Measurements from ENCODE around the gene ZFAND3. TPM values are rescaled to one million over a fixed set of nuclear protein-coding genes. Genes with fewer than 3 reads are reported as not detected.

Gene ZFAND3
- total RNA-seq, 4 donors from 2014 or later, result 43.5 to 73.1 (median 49.0) TPM

DNA sequence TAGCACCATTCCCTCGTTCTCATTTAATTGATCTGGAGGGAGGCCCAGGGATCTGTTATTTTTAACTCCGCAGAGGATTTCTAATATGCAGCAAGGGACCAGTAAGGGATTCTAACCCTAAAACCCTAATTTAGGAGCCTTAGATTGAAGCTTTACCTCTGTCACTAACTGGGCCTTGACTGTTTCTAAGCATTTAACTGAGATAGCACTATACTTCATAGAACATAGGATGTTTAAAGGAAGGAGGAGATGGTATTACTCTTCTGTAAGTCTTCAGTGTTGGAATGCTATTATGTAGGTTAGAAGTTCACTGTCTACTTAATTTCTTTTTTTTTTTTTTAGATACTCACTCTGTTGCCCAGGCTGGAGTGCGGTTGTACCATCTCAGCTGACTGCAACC lies 242.5 kb downstream of the ZFAND3 start:
- TF ChIP-seq, protein P1, sequence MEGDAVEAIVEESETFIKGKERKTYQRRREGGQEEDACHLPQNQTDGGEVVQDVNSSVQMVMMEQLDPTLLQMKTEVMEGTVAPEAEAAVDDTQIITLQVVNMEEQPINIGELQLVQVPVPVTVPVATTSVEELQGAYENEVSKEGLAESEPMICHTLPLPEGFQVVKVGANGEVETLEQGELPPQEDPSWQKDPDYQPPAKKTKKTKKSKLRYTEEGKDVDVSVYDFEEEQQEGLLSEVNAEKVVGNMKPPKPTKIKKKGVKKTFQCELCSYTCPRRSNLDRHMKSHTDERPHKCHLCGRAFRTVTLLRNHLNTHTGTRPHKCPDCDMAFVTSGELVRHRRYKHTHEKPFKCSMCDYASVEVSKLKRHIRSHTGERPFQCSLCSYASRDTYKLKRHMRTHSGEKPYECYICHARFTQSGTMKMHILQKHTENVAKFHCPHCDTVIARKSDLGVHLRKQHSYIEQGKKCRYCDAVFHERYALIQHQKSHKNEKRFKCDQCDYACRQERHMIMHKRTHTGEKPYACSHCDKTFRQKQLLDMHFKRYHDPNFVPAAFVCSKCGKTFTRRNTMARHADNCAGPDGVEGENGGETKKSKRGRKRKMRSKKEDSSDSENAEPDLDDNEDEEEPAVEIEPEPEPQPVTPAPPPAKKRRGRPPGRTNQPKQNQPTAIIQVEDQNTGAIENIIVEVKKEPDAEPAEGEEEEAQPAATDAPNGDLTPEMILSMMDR (IDR thresholded peaks at IDR 0.05; ENCODE audit: low read depth), result no peak

DNA sequence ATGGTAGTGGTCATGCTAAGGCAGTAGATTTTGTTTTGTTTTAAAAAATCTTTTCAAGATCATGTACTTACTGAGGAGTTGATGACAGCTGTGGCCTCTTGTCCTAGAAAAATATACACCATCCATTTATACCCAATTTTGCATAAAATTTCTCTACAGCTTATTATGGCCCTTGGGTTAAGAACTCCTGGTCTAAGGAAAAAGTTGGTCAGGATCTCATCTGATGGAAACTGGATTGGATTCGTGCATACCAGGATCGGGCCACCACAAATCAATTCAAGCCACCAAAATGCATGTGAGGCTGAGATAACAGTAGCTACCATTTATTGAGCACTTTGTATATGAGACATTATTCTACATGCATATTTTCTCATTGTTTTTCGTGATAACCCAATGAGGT lies 244.4 kb downstream of the ZFAND3 start:
- TF ChIP-seq, protein P1 (IDR thresholded peaks at IDR 0.05; ENCODE audit: low read depth), result no peak

DNA sequence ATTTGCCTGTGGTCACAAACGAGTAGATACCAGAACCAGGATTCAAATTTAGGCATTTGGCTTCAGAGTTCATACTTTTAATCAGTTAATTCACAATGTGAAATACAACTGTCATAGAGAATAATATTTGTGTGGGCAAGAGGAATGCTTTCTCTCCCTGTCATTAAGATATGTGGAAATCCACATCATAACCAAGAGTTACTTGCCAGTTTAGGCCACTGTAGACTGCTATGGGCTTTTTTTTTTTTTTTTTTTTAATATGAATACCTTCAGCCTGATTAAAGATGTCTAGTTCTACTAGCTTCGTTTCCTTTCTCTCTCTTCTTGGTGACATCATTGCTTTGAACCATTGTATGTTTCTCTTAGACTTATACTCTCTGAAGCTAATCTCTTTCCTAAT lies 244.9 kb downstream of the ZFAND3 start:
- TF ChIP-seq, protein P1 (IDR thresholded peaks at IDR 0.05; ENCODE audit: low read depth), result no peak

DNA sequence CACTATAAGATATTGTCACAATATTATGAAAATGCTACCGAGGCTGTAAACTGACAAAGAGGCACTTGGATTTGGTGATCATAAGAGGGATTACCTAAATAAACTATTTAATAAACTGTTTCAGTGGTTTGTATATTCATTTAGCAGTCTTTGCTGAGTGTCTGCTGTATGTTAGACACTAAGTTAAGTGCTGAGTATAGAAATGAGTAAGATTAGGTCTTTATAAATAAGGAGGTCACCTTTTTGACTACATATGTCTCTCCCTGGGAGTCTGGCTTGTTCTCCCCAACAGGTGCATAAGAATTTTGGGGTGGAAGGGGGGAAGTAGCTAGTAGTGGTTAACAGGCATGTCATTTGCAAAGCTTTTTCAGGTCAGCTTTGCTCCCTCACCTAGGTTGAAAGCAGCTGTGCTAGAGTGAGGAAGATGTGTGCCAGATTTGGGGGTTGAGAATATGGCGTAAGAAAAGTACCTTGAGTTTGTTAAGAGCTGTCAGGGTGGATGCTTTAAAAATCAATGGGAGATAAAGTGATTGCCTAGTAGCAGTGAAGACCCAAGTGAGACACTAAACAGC lies 246.3 kb downstream of the ZFAND3 start:
- TF ChIP-seq, protein P1 (IDR thresholded peaks at IDR 0.05; ENCODE audit: low read depth), result no peak

DNA sequence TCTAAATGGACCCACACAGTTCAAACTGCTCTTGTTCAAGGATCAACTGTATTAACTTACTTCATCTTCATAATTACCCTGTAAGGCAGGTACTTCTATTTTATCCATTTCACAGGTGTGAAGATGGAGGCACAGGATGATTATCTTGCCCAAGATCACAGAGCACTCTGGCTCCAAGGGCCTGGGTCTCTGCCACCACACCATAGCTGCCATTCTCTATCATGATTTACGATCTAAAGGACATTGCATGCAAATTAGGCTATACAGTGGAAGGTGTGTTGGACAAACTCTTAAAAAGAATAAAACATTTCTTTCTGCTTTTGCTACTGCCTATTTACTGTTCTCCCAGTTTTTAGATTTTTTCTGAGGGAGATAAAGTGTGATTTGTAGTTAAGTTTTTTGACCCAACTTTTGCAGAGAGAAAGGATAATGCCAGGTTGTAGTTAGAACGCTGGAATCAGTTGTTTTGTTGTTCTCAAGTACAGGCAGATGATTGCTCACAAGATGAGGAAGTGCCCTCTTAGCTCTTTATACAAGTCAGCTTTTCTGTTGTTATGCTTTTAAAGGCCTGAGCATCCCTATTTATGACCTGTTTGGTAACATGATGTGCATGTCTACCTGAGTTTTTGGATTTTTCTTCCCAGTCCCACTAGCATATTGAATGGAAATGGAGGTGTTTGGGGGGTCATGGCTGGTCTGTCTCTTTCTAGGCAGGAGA lies 247.9 kb downstream of the ZFAND3 start:
- TF ChIP-seq, protein P1 (IDR thresholded peaks at IDR 0.05; ENCODE audit: low read depth), result no peak

DNA sequence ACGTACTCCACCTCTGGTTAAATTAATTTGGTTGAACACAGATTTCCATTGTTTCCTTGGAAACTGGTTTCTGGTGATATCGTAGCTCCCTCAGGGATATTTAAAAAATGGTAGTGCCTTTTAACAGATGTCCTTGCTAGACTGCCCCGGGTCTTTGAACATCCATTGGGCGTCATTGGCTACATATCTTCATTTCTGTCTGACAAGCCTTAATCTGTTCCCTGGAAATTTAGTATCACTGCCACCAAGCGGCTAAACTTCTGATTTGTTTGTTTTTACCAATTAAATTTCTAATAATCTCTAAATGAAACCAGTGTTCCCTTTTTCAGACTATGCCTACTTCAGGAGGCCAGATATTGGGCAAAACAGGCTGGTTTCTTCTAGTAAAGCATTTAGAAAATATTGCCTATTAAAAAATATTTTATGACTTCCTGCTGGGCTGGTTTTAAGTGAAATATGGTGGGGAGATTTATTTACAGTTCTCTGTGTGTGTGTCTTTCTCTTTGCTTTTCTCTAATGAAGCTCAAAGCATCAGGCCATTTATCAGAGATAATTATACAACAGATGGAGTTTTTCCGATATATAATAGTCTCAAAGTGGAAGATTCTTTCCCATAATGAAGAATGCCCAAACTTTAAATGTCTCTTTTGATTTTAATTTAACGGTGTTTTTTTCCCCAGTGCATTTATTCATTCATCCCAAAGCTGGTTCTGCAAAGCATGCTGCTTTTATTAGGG lies 249.5 kb downstream of the ZFAND3 start:
- TF ChIP-seq, protein P1 (IDR thresholded peaks at IDR 0.05; ENCODE audit: low read depth), result no peak

DNA sequence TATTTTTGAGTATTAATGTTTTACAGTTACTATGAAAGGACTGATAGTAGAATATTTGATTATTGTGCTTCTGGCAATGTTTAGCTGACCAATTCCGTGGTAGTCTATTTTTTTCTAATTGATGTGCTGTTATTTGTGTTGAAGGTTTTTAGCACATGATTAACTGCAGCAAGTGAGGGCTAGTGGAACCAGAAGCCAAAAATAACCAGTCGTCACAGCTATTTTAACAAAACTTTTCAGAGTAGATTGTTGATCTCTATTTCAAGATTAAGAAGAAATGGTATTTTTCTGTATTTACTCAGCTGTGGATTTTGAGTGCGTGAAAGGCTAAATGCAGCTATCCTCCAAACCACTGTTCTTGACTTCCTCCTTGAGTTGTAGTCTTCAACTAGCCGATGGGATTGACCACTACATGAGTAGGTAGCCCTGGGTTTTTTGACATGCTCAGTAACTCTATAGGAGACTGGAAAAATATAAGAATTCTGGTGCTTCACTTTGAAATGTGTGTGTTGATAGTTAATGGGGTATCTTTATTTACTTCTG lies 258.0 kb downstream of the ZFAND3 start:
- TF ChIP-seq, protein P1 (IDR thresholded peaks at IDR 0.05; ENCODE audit: low read depth), result no peak
